KMS-11 (cell line): ENCODE data around the gene VPS35L.

ENCODE experiments used
- H2AFZ ChIP-seq: fragments of 200-600 bp; sonication (generic); 2 replicates; pipeline ENCODE4 v1.6.1; 2016; ENCODE audit warnings: antibody characterized with exemption, mixed run types, low read depth
- H3K27ac ChIP-seq: fragments of 200-600 bp; sonication (generic); 2 replicates; pipeline ENCODE4 v1.6.1; 2016; ENCODE audit warnings: mild to moderate bottlenecking, mixed run types
- H3K27me3 ChIP-seq: fragments of 200-600 bp; sonication (generic); 2 replicates; pipeline ENCODE4 v1.6.1; 2017; ENCODE audit warnings: mild to moderate bottlenecking, low read depth, mixed run types, moderate library complexity; ENCODE audit not compliant: insufficient read depth
- H3K36me3 ChIP-seq: fragments of 200-600 bp; sonication (generic); 2 replicates; pipeline ENCODE4 v1.6.1; 2017; ENCODE audit warnings: mild to moderate bottlenecking, mixed run types; ENCODE audit not compliant: insufficient read depth
- H3K4me1 ChIP-seq: fragments of 200-600 bp; sonication (generic); 2 replicates; pipeline ENCODE4 v1.6.1; 2016; ENCODE audit warnings: mild to moderate bottlenecking, low read depth, mixed run types; ENCODE audit not compliant: poor library complexity, severe bottlenecking
- H3K4me2 ChIP-seq: fragments of 200-600 bp; sonication (generic); 2 replicates; pipeline ENCODE4 v1.7.0; 2016; ENCODE audit warnings: mild to moderate bottlenecking, mixed run types
- H3K4me3 ChIP-seq: fragments of 200-600 bp; sonication (generic); IDR thresholded peaks from 2 replicates; pipeline ENCODE4 v1.6.1; 2017; ENCODE audit warnings: low read depth, low read length, mixed read lengths; ENCODE audit not compliant: insufficient read depth
- H3K79me2 ChIP-seq: fragments of 200-600 bp; sonication (generic); 2 replicates; pipeline ENCODE4 v1.6.1; 2016; ENCODE audit warnings: low read depth, mixed run types; ENCODE audit not compliant: insufficient read depth
- H3K9ac ChIP-seq: fragments of 200-600 bp; sonication (generic); 2 replicates; pipeline ENCODE4 v1.6.1; 2016; ENCODE audit warnings: mild to moderate bottlenecking, mixed run types
- H4K20me1 ChIP-seq: fragments of 200-600 bp; sonication (generic); 2 replicates; pipeline ENCODE4 v1.6.1; 2016; ENCODE audit warnings: mild to moderate bottlenecking, mixed run types; ENCODE audit not compliant: insufficient read depth
- CTCF ChIP-seq: fragments of 200-600 bp; sonication (generic); conservative IDR thresholded peaks from 2 replicates; pipeline ENCODE4 v1.6.1; 2017; ENCODE audit warnings: low read depth, mild to moderate bottlenecking, antibody characterized with exemption, low read length, moderate library complexity, mixed read lengths

The VPS35L gene

DNA sequence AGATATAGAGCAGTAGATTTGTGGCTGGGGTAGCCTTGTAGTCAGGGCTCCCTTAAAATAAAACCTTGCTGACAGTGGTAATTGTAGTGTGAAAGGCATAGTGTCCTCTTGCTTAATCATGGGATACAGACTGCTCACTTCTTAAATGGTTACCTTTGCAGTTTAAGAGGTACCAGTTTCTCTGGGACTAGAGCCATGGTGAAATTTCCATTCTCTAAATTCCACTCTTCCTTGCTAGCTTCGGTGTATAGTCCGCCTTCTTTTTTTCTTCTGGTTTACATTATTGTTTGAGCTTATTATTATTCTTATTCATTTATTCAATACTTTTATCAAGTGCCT lies 30.1 kb upstream of the VPS35L start:
- Histone ChIP-seq H4K20me1 (no peaks in the 10 kb centered on the region), H3K4me3 (no peak overlapping the region), H3K27ac (no peak overlapping the region), H3K9ac (no peak overlapping the region), H3K4me2 (no peak overlapping the region), H3K27me3 (no peaks in the 10 kb centered on the region), H3K4me1 (peaks cover 29% of the 10 kb centered on the region), H3K36me3 (no peaks in the 10 kb centered on the region), H2AFZ (no peak overlapping the region), H3K79me2 (peaks cover 9% of the 10 kb centered on the region; the same call in 1 of the 2 replicates)
- TF ChIP-seq CTCF = no peak

- Histone ChIP-seq H3K27me3 (no peaks in the 10 kb centered on the region), H2AFZ (no peak overlapping the region), H3K4me1 (peaks cover 23% of the 10 kb centered on the region), H3K9ac (no peak overlapping the region), H3K4me2 (no peak overlapping the region), H3K36me3 (no peaks in the 10 kb centered on the region), H3K4me3 (no peak overlapping the region), H3K27ac (no peak overlapping the region), H3K79me2 (peaks cover 6% of the 10 kb centered on the region; the same call in 1 of the 2 replicates), H4K20me1 (no peaks in the 10 kb centered on the region)
- no peak for TF ChIP-seq CTCF
Observed at GRCh38 chr16:19527161-19527560, 28.3 kb upstream of the VPS35L start.

DNA sequence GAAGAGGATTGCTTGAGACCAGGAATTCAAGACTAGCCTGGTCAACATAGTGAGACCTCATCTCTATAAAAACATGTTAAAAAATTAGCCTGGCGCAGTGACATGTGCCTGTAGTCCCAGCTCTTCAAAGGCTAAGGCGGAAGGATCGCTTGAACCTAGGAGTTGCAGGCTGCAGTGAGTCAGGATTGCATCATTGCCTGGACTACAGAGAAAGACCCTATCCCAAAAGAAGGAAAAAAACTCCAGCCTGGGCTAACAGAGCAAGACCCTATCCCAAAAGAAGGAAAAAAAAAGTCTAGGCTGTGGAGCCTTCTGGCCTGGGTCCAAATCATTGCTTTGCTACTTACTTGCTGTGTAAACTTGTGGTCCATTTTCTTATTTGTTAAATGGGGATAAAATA lies 26.8 kb upstream of the VPS35L start:
- Histone ChIP-seq H2AFZ (no peak overlapping the region), H3K79me2 (peaks cover 6% of the 10 kb centered on the region; the same call in 1 of the 2 replicates), H3K4me2 (no peak overlapping the region), H3K27me3 (no peaks in the 10 kb centered on the region), H3K9ac (no peak overlapping the region), H3K4me3 (no peak overlapping the region), H3K4me1 (peaks cover 10% of the 10 kb centered on the region), H3K36me3 (no peaks in the 10 kb centered on the region), H4K20me1 (no peaks in the 10 kb centered on the region), H3K27ac (no peak overlapping the region)
- no peak for TF ChIP-seq CTCF

DNA sequence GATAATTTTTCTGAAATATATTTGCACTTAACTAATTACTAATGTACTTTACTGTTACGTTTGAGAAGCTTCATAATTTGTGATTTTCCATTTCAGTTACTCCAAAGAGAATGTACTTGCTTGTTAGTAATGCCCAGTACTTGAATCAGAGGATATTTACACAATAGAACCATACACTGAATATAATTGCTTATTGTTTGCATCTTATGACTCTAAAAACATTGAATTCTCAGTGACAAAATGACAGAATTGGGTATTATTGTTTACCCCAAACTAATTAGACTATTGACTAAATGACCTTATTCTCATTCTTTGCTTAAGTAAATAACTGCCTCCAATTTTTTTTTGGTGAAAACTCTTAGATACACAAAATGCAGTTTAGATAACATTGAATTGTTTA lies 22.9 kb upstream of the VPS35L start:
- Histone ChIP-seq H3K4me1 (no peaks in the 10 kb centered on the region), H3K27ac (no peak overlapping the region), H3K27me3 (no peaks in the 10 kb centered on the region), H3K36me3 (no peaks in the 10 kb centered on the region), H3K4me2 (no peak overlapping the region), H2AFZ (no peak overlapping the region), H3K79me2 (no peaks in the 10 kb centered on the region), H3K4me3 (no peak overlapping the region), H4K20me1 (no peaks in the 10 kb centered on the region), H3K9ac (no peak overlapping the region)
- no peak for TF ChIP-seq CTCF
